Measurements from ENCODE around the gene UGT1A8. TPM values are rescaled to one million over a fixed set of nuclear protein-coding genes. Genes with fewer than 3 reads are reported as not detected.

Gene UGT1A8
- total and polyA plus RNA-seq, 2 donors (not counting 1 experiment from before 2014, with no cell fraction given), result not detected

DNA sequence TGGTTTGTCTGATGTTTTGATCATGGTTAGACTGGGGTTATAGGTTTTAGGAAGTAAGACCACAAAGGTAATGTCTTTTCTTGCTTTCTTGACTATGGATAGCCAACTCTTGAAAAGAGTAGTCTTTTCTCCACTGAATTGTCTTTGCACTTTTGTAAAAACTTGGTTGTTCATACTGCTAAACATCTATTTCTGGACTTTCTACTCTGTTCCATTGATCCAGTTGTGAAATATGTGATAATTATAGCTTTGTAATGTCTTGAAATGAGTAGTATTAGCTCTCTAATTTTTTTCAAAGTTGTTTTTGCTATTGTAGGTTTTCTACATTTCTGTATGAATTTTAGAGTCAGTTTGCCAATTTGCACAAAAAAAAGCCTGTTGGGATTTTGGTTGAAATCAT, 41.2 kb downstream of the UGT1A8 start:
- H3K36me3 ChIP-seq (ENCODE audit: control insufficient read depth, insufficient read depth, low read length), result no peaks in the 10 kb centered on the region
- H3K4me3 ChIP-seq (replicated peaks in 1 of 4; ENCODE audit: control extremely low read depth in 1 of 4, insufficient read depth in 1 of 4, low read depth in 3 of 4, low read length in 4 of 4), result no peak overlapping the region
- no peak overlapping the region for H3K9ac ChIP-seq (ENCODE audit: insufficient read depth, low read length)
- H2AFZ ChIP-seq (ENCODE audit: low read length), result no peak overlapping the region
- no peaks in the 10 kb centered on the region for H4K20me1 ChIP-seq (ENCODE audit: control insufficient read depth, extremely low read depth, insufficient read depth, low read length)
- no peaks in the 10 kb centered on the region for H3K9me3 ChIP-seq (ENCODE audit: control insufficient read depth, insufficient read depth, low read depth, low read length)
- no peak overlapping the region for H3K27ac ChIP-seq (ENCODE audit: insufficient read depth, low read length)
- H3K4me2 ChIP-seq (ENCODE audit: extremely low read depth, insufficient read depth, low read length), result no peak overlapping the region
- H3K4me1 ChIP-seq (ENCODE audit: control insufficient read depth, extremely low read depth, insufficient read depth, low read length), result no peaks in the 10 kb centered on the region
- H3K27me3 ChIP-seq (ENCODE audit: control insufficient read depth, insufficient read depth, low read length), result no peaks in the 10 kb centered on the region
- TF ChIP-seq, protein P1, sequence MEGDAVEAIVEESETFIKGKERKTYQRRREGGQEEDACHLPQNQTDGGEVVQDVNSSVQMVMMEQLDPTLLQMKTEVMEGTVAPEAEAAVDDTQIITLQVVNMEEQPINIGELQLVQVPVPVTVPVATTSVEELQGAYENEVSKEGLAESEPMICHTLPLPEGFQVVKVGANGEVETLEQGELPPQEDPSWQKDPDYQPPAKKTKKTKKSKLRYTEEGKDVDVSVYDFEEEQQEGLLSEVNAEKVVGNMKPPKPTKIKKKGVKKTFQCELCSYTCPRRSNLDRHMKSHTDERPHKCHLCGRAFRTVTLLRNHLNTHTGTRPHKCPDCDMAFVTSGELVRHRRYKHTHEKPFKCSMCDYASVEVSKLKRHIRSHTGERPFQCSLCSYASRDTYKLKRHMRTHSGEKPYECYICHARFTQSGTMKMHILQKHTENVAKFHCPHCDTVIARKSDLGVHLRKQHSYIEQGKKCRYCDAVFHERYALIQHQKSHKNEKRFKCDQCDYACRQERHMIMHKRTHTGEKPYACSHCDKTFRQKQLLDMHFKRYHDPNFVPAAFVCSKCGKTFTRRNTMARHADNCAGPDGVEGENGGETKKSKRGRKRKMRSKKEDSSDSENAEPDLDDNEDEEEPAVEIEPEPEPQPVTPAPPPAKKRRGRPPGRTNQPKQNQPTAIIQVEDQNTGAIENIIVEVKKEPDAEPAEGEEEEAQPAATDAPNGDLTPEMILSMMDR (conservative IDR thresholded peaks at IDR 0.05 in 1 of 2, IDR thresholded peaks at IDR 0.05 in 1 of 2; ENCODE audit: low read depth in 1 of 2, low read length in 2 of 2), result no peak
- no peak for TF ChIP-seq EZH2 (IDR thresholded peaks at IDR 0.05; ENCODE audit: low read length, missing control alignments)
- no peaks in the 10 kb centered on the region for H3K79me2 ChIP-seq (ENCODE audit: control insufficient read depth, insufficient read depth, low read length)
- no peak for DNase-seq (ENCODE audit: low read depth in 2 of 2)

DNA sequence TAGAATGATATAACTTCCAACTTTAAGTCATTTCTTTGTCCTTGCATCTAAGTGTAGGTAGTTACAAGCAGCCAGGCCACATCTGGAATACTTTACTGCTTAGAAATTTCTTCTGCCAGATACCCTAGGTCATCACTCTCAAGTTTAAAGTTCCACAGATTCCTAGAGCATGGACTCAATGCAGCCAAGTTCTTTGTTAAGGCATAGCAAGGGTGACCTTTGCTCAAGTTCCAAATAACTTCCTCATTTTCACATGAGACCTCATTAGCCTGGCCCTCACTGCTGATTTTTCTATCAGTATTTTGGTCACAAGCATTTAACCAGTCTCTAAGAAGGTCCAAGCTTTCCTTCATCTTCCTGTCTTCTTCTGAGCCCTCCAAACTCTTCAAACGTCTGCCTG, 46.5 kb downstream of the UGT1A8 start:
- Histone ChIP-seq H3K9me3 (ENCODE audit: control insufficient read depth, insufficient read depth, low read depth, low read length) (no peaks in the 10 kb centered on the region), H3K9ac (ENCODE audit: insufficient read depth, low read length) (no peak overlapping the region), H3K79me2 (ENCODE audit: control insufficient read depth, insufficient read depth, low read length) (no peaks in the 10 kb centered on the region), H2AFZ (ENCODE audit: low read length) (no peak overlapping the region), H3K27me3 (ENCODE audit: control insufficient read depth, insufficient read depth, low read length) (no peaks in the 10 kb centered on the region), H4K20me1 (ENCODE audit: control insufficient read depth, extremely low read depth, insufficient read depth, low read length) (no peaks in the 10 kb centered on the region), H3K36me3 (ENCODE audit: control insufficient read depth, insufficient read depth, low read length) (no peaks in the 10 kb centered on the region), H3K4me2 (ENCODE audit: extremely low read depth, insufficient read depth, low read length) (no peak overlapping the region), H3K27ac (ENCODE audit: insufficient read depth, low read length) (no peak overlapping the region), H3K4me3 (replicated peaks in 1 of 4; ENCODE audit: control extremely low read depth in 1 of 4, insufficient read depth in 1 of 4, low read depth in 3 of 4, low read length in 4 of 4) (no peak overlapping the region), H3K4me1 (ENCODE audit: control insufficient read depth, extremely low read depth, insufficient read depth, low read length) (no peaks in the 10 kb centered on the region)
- no peak for DNase-seq (ENCODE audit: low read depth in 2 of 2)
- TF ChIP-seq, protein P1 (conservative IDR thresholded peaks at IDR 0.05 in 1 of 2, IDR thresholded peaks at IDR 0.05 in 1 of 2; ENCODE audit: low read depth in 1 of 2, low read length in 2 of 2), result no peak
- TF ChIP-seq EZH2 (IDR thresholded peaks at IDR 0.05; ENCODE audit: low read length, missing control alignments), result no peak

DNA sequence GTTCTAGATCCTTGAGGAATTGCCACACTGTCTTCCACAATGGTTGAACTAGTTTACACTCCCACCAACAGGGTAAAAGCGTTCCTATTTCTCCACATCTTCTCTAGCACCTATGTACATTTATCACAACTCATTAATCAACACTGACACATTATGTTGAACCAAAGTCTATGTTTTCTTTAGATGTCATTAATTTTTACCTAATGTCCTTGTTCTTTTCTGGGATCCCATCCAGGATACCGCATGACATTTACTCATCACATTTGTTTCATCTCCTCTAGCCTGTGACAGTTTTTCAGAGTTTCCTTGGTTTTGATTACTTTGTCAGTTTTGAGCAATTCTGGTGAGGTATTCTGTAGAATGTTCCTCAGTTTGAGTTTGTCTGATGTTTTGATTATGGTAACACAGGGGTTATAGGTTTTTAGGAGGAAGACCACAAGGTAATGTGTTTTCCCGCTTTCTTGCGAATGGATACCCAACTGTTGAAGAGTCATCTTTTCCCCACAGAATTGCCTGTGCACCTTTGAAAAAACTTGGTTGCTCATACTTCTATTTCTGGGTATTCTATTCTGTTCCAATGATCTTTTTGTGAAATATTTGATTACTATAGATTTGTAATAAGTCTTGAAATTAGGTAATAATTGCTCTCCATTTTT, 51.3 kb downstream of the UGT1A8 start:
- Histone ChIP-seq H3K27me3 (ENCODE audit: control insufficient read depth, insufficient read depth, low read length) (no peaks in the 10 kb centered on the region), H4K20me1 (ENCODE audit: control insufficient read depth, extremely low read depth, insufficient read depth, low read length) (no peaks in the 10 kb centered on the region), H3K4me1 (ENCODE audit: control insufficient read depth, extremely low read depth, insufficient read depth, low read length) (no peaks in the 10 kb centered on the region), H3K4me2 (ENCODE audit: extremely low read depth, insufficient read depth, low read length) (no peak overlapping the region), H2AFZ (ENCODE audit: low read length) (no peak overlapping the region), H3K79me2 (ENCODE audit: control insufficient read depth, insufficient read depth, low read length) (no peaks in the 10 kb centered on the region), H3K27ac (ENCODE audit: insufficient read depth, low read length) (no peak overlapping the region), H3K4me3 (replicated peaks in 1 of 4; ENCODE audit: control extremely low read depth in 1 of 4, insufficient read depth in 1 of 4, low read depth in 3 of 4, low read length in 4 of 4) (no peak overlapping the region), H3K9me3 (ENCODE audit: control insufficient read depth, insufficient read depth, low read depth, low read length) (no peaks in the 10 kb centered on the region), H3K9ac (ENCODE audit: insufficient read depth, low read length) (no peak overlapping the region), H3K36me3 (ENCODE audit: control insufficient read depth, insufficient read depth, low read length) (no peaks in the 10 kb centered on the region)
- no peak for TF ChIP-seq EZH2 (IDR thresholded peaks at IDR 0.05; ENCODE audit: low read length, missing control alignments)
- TF ChIP-seq, protein P1 (conservative IDR thresholded peaks at IDR 0.05 in 1 of 2, IDR thresholded peaks at IDR 0.05 in 1 of 2; ENCODE audit: low read depth in 1 of 2, low read length in 2 of 2), result no peak
- no peak for DNase-seq (ENCODE audit: low read depth in 2 of 2)
